Measurements from ENCODE around the gene MYCBP. TPM values are rescaled to one million over a fixed set of nuclear protein-coding genes. Genes with fewer than 3 reads are reported as not detected.

The MYCBP gene
- total and polyA plus RNA-seq, 2 of the 8 experiments (the other 6 are each of a cell fraction or from before 2014, with no cell fraction given): 22.4 to 38.2 TPM

DNA sequence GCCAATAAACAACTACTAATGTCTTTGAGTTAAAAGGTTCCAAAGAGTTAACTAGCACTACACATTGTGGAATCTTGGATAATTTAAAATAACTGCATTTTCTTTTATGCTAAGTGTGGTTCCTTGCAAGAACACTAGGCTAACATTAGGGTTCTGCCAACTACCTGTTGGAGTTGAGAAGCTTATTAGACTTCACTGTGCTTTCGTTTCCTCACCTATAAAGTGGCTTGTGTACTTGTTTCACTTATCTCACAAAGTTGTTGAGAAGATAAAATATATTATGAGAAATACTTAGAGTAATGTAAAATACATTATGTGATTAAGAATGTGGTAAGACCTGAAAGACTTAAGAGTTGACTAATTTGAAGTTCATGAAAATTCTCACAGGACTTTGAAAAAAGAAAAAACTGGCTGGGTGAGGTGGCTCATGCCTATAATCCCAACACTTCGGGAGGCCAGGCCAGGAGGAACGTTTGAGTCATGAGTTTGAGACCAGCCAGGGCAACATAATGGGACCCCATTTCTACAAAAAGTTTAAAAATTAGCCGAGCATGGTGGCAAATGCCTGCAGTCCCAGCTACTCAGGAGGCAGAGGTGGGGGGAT, 7.9 kb downstream of the MYCBP start:
- Histone ChIP-seq H3K18ac (ENCODE audit: extremely low read depth, low read length) (no peak overlapping the region), H3K79me2 (ENCODE audit: control insufficient read depth in 1 of 2, insufficient read depth in 2 of 2, low read length in 2 of 2) (peaks cover 4 to 24% of the 10 kb centered on the region in 2 experiments; a peak in 2 of 4 replicates), H3K14ac (ENCODE audit: insufficient read length) (no peak overlapping the region), H4K5ac (ENCODE audit: insufficient read length, low read depth, low read length) (no peak overlapping the region), H2AK5ac (ENCODE audit: low read depth, low read length) (no peak overlapping the region), H3K9me3 (ENCODE audit: insufficient read depth in 2 of 2, low read depth in 1 of 2, low read length in 1 of 2) (no peaks in the 10 kb centered on the region), H3K9ac (replicated peaks in 1 of 4; ENCODE audit: extremely low read depth in 1 of 4, low read depth in 3 of 4, low read length in 3 of 4) (no peak overlapping the region), H4K91ac (replicated peaks; ENCODE audit: insufficient read length, low read length) (no peak overlapping the region), H2BK120ac (replicated peaks; ENCODE audit: low read depth, low read length) (no peak overlapping the region), H3K27me3 (replicated peaks in 1 of 4; ENCODE audit: control insufficient read depth in 3 of 4, extremely low read depth in 1 of 4, insufficient read depth in 3 of 4, low read length in 3 of 4) (no peaks in the 10 kb centered on the region), H2BK5ac (ENCODE audit: low read depth, low read length) (no peak overlapping the region), H3K4me2 (ENCODE audit: insufficient read depth in 1 of 2, low read depth in 2 of 2, low read length in 2 of 2) (no peak overlapping the region), H2BK15ac (ENCODE audit: low read length) (no peak overlapping the region), H3K56ac (replicated peaks; ENCODE audit: insufficient read length, low read depth, low read length) (no peak overlapping the region), H3K4me3 (ENCODE audit: extremely low read depth in 1 of 4, insufficient read depth in 2 of 4, low read depth in 3 of 4, low read length in 4 of 4) (no peak overlapping the region), H2BK12ac (ENCODE audit: low read depth, low read length) (no peak overlapping the region), H3K4me1 (replicated peaks in 1 of 4; ENCODE audit: control insufficient read depth in 3 of 4, insufficient read depth in 4 of 4, low read length in 3 of 4) (peaks cover 0 to 4% (median 2%) of the 10 kb centered on the region in 4 experiments; a peak in 2 of 7 replicates), H4K20me1 (replicated peaks in 1 of 2; ENCODE audit: control insufficient read depth in 1 of 2, insufficient read depth in 2 of 2, low read length in 2 of 2) (peaks cover 0 to 1% of the 10 kb centered on the region in 2 experiments), H3K27ac (ENCODE audit: low read depth, low read length) (no peak overlapping the region), H2BK20ac (ENCODE audit: low read length) (no peak overlapping the region), H3K79me1 (ENCODE audit: low read depth, low read length) (peaks cover 4% of the 10 kb centered on the region; the same call in 1 of the 2 replicates), H3K36me3 (ENCODE audit: control insufficient read depth in 2 of 4, insufficient read depth in 4 of 4, low read length in 3 of 4) (peaks cover 0 to 17% (median 5%) of the 10 kb centered on the region in 4 experiments; a peak in 3 of 8 replicates), H2AFZ (ENCODE audit: low read length) (no peak overlapping the region), H4K8ac (ENCODE audit: extremely low read depth, insufficient read depth, low read length) (no peak overlapping the region), H3K4ac (replicated peaks; ENCODE audit: insufficient read length, low read depth, low read length) (no peak overlapping the region), H3K23me2 (ENCODE audit: low read depth, low read length) (peaks cover 4% of the 10 kb centered on the region), H3K23ac (ENCODE audit: insufficient read length) (no peak overlapping the region)
- ChIA-PET CTCF (ENCODE audit: partially characterized antibody) (no interaction called here), POLR2A (ENCODE audit: partially characterized antibody) (interaction anchor here (1.0 to 1.1 kb wide), 3 partner anchors 9 to 160 kb away, joined by 3 to 4 read pairs (median 3); partner anchors contain the start of gene AKIRIN1)
- 89% methylated on average over 4 of the region's 4 CpGs; no CpG with 5 or more reads in 1 of the 2 experiments for WGBS, 2 experiments (ENCODE audit: extremely low coverage in 1 of 2, insufficient coverage in 1 of 2, insufficient read length in 1 of 2, insufficient replicate concordance in 2 of 2, low coverage in 1 of 2, low lambda C conversion rate in 2 of 2, missing lambda C conversion rate in 1 of 2)
- DNase-seq (ENCODE audit: low read depth in 1 of 2, low spot score in 2 of 2): no peak
- TF ChIP-seq, protein P1, sequence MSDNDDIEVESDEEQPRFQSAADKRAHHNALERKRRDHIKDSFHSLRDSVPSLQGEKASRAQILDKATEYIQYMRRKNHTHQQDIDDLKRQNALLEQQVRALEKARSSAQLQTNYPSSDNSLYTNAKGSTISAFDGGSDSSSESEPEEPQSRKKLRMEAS (IDR thresholded peaks at IDR 0.05): no peak
- no peak for FAIRE-seq
